Neural cell (in vitro differentiated cells): ENCODE results near the gene ALMS1. TPM values are rescaled to one million over a fixed set of nuclear protein-coding genes. Genes with fewer than 3 reads are reported as not detected.

Source experiments
- H2AFZ ChIP-seq: fragments of 200-600, 300-800 bp; sonication (generic), shearing (Covaris generic); 2 replicates; pipeline ENCODE4 v1.6.0; 2014; ENCODE audit warnings: low read depth, mild to moderate bottlenecking, antibody characterized with exemption, low read length, moderate library complexity
- H3F3A ChIP-seq: fragments of 200-600 bp; shearing (Covaris generic); 2 replicates; pipeline ENCODE4 v1.6.1; 2016; ENCODE audit warnings: mild to moderate bottlenecking, moderate library complexity, mixed read lengths, antibody characterized with exemption, low read length; ENCODE audit not compliant: insufficient read depth, poor library complexity, severe bottlenecking
- H3K27ac ChIP-seq: fragments of 200-600, 300-800 bp; sonication (generic), shearing (Covaris generic); 2 replicates; pipeline ENCODE4 v1.5.1; 2014; ENCODE audit warnings: mild to moderate bottlenecking, low read length, moderate library complexity
- H3K27me3 ChIP-seq: fragments of 300-800, 200-600 bp; sonication (generic), shearing (Covaris generic); 2 replicates; pipeline ENCODE4 v1.6.0; 2014; ENCODE audit warnings: mild to moderate bottlenecking, low read depth, low read length, moderate library complexity; ENCODE audit not compliant: insufficient read depth
- H3K36me3 ChIP-seq: fragments of 300-800, 200-600 bp; sonication (generic), shearing (Covaris generic); 2 replicates; pipeline ENCODE4 v1.5.1; 2014; ENCODE audit warnings: mild to moderate bottlenecking, antibody characterized with exemption, low read length, moderate library complexity; ENCODE audit not compliant: insufficient read depth
- H3K4me2 ChIP-seq: fragments of 300-800, 200-600 bp; sonication (generic), shearing (Covaris generic); 2 replicates; pipeline ENCODE4 v1.6.0; 2014; ENCODE audit warnings: mild to moderate bottlenecking, low read length
- H3K4me3 ChIP-seq: fragments of 300-800, 200-600 bp; sonication (generic), shearing (Covaris generic); 2 replicates; pipeline ENCODE4 v1.5.1; 2014; ENCODE audit warnings: mild to moderate bottlenecking, low read length, moderate library complexity
- H3K79me2 ChIP-seq: fragments of 200-600 bp; shearing (Covaris generic); replicated peaks from 2 replicates; pipeline ENCODE4 v1.6.0; 2014; ENCODE audit warnings: mild to moderate bottlenecking, low read length, moderate library complexity; ENCODE audit not compliant: insufficient read depth
- H3K9ac ChIP-seq: fragments of 300-800, 200-600 bp; sonication (generic), shearing (Covaris generic); 2 replicates; pipeline ENCODE4 v1.6.1; 2016; ENCODE audit warnings: mild to moderate bottlenecking, low read length, mixed read lengths
- H3K9me2 ChIP-seq: fragments of 200-600 bp; shearing (Covaris generic); 2 replicates; pipeline ENCODE4 v1.6.1; 2016; ENCODE audit warnings: mild to moderate bottlenecking, low read length, mixed read lengths; ENCODE audit not compliant: insufficient read depth
- H3K9me3 ChIP-seq: fragments of 200-600, 300-800 bp; sonication (generic), shearing (Covaris generic); 2 replicates; pipeline ENCODE4 v1.6.1; 2016; ENCODE audit warnings: mild to moderate bottlenecking, mixed run types, low read length, moderate library complexity, mixed read lengths
- H4K20me1 ChIP-seq: fragments of 200-600 bp; shearing (Covaris generic); 2 replicates; pipeline ENCODE4 v1.6.1; 2016; ENCODE audit warnings: mild to moderate bottlenecking, mixed run types; ENCODE audit not compliant: insufficient read depth
- CTCF ChIP-seq: fragments of 450-650 bp; IDR thresholded peaks from 2 replicates; pipeline ENCODE4 v1.5.1; 2014; ENCODE audit warnings: antibody characterized with exemption, mild to moderate bottlenecking, moderate library complexity; ENCODE audit not compliant: poor library complexity, severe bottlenecking
- EP300 ChIP-seq: fragments of 450-650 bp; conservative IDR thresholded peaks from 2 replicates; pipeline ENCODE4 v1.6.1; 2014; ENCODE audit warnings: antibody characterized with exemption, mild to moderate bottlenecking, moderate library complexity; ENCODE audit not compliant: poor library complexity, severe bottlenecking
- EZH2 ChIP-seq: fragments of 200-600, 300-800 bp; shearing (Covaris generic), sonication (generic); IDR thresholded peaks from 2 replicates; pipeline ENCODE4 v1.6.1; 2014; ENCODE audit warnings: antibody characterized with exemption, low read length, borderline replicate concordance, mild to moderate bottlenecking; ENCODE audit not compliant: insufficient read depth, poor library complexity, severe bottlenecking
- MXI1 ChIP-seq: fragments of 450-650 bp; conservative IDR thresholded peaks from 2 replicates; pipeline ENCODE4 v1.6.1; 2014; ENCODE audit warnings: antibody characterized with exemption, mild to moderate bottlenecking; ENCODE audit not compliant: poor library complexity, severe bottlenecking
- POLR2AphosphoS5 ChIP-seq: IDR thresholded peaks from 2 replicates; pipeline ENCODE4 v1.6.1; 2012
- RAD21 ChIP-seq: fragments of 450-650 bp; conservative IDR thresholded peaks from 2 replicates; pipeline ENCODE4 v1.6.1; 2014; ENCODE audit warnings: antibody characterized with exemption, mild to moderate bottlenecking, moderate library complexity
- REST ChIP-seq: IDR thresholded peaks from 2 replicates; pipeline ENCODE4 v1.6.1; 2012; ENCODE audit warnings: borderline replicate concordance
- SMC3 ChIP-seq: fragments of 450-650 bp; conservative IDR thresholded peaks from 2 replicates; pipeline ENCODE4 v1.6.1; 2014; ENCODE audit warnings: antibody characterized with exemption, mild to moderate bottlenecking, moderate library complexity; ENCODE audit not compliant: poor library complexity
- TAF1 ChIP-seq: IDR thresholded peaks from 2 replicates; pipeline ENCODE4 v1.6.1; 2012; ENCODE audit warnings: low read depth
- polyA plus RNA-seq: library from polyadenylated mRNA; depleted of rRNA; stranded (reverse); fragments of >200 nt; gene quantifications from 2 replicates; pipeline ENCODE4 v1.2.3, GENCODE V29; 2014

Gene ALMS1
- polyA plus RNA-seq, 1 donor from 2014 or later = 12.2 TPM

DNA sequence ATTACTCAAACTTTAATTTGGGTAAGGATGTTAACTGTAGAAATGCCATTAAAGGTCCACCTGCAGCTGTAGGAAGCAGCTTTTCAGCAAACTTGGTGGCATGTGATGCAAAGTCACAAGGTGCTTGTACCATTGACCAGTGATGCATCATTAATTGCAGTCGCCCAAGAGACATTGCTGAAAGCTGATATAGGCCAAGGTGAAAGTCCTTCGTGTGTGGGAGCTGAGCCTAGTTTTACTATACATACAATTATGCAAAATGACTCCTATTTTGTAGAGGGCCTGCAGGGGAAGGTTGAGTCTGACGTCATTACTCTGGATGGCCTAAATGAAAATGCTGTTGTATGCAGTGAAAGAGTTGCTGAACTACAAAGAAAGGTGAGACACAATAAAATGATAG, 40.5 kb downstream of the ALMS1 start:
- H3K4me3 ChIP-seq = no peak overlapping the region
- H3K36me3 ChIP-seq = peaks cover 7% of the 10 kb centered on the region
- H3K27me3 ChIP-seq = no peaks in the 10 kb centered on the region
- H2AFZ ChIP-seq = no peak overlapping the region
- H4K20me1 ChIP-seq = no peaks in the 10 kb centered on the region
- no peaks in the 10 kb centered on the region for H3K79me2 ChIP-seq
- no peak overlapping the region for H3K9ac ChIP-seq
- no peak overlapping the region for H3K4me2 ChIP-seq
- H3K27ac ChIP-seq = no peak overlapping the region
- H3K9me3 ChIP-seq = no peaks in the 10 kb centered on the region
- H3K9me2 ChIP-seq = no peaks in the 10 kb centered on the region
- TF ChIP-seq RAD21 (no peak), EZH2 (no peak), MXI1 (no peak), CTCF (no peak), REST (no peak), TAF1 (no peak), EP300 (no peak), SMC3 (no peak), POLR2AphosphoS5 (no peak)
- H3F3A ChIP-seq = no peaks in the 10 kb centered on the region

DNA sequence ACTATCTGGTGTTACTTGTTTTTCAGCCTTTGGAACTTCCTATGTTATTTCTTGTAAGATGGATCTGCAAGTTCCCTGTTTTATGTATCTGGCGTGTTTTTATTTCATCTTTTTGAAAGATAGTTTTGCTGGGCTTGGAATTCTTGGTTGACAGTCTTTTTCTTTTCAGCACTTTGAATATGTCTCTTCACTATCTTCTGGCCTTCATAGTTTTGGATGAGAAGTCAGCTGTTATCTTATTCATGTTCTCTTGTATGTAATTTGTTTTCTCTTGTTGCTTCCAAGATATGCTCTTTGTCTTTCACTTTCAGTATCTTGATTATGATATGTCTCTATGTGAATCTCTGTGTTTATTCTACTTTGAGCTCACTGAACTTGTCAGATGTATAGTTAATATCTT, 50.4 kb downstream of the ALMS1 start:
- no peaks in the 10 kb centered on the region for H3K79me2 ChIP-seq
- H2AFZ ChIP-seq = no peak overlapping the region
- H3K9ac ChIP-seq = no peak overlapping the region
- no peaks in the 10 kb centered on the region for H3F3A ChIP-seq
- no peak overlapping the region for H3K4me2 ChIP-seq
- peaks cover 18% of the 10 kb centered on the region for H3K36me3 ChIP-seq
- TF ChIP-seq RAD21 = no peak
- TF ChIP-seq EP300 = no peak
- TF ChIP-seq MXI1 = no peak
- TF ChIP-seq POLR2AphosphoS5 = no peak
- TF ChIP-seq TAF1 = no peak
- TF ChIP-seq EZH2 = no peak
- TF ChIP-seq REST = no peak
- no peak for TF ChIP-seq CTCF
- no peak for TF ChIP-seq SMC3
- no peak overlapping the region for H3K27ac ChIP-seq
- H3K4me3 ChIP-seq = no peak overlapping the region
- peaks cover 8% of the 10 kb centered on the region for H3K9me3 ChIP-seq
- H3K27me3 ChIP-seq = no peaks in the 10 kb centered on the region
- H3K9me2 ChIP-seq = no peaks in the 10 kb centered on the region
- no peaks in the 10 kb centered on the region for H4K20me1 ChIP-seq
